Activated naive CD8-positive, alpha-beta T cell treated with anti-CD3 and anti-CD28 coated beads, Interleukin-2, amount 50 U/mL, for 16 hours (primary cell): ENCODE measurements around the gene F7.

Experiments
- DNase-seq: peaks from one replicate; pipeline ENCODE4 v3.0.0-alpha.2; 2020; ENCODE audit warnings: low read depth, low spot score

Gene F7

GRCh38 chr13:113138792-113139551 lies 33.4 kb downstream of the F7 start:
- no peak for DNase-seq

- no peak for DNase-seq
These were observed 34.0 kb downstream of the F7 start for GRCh38 chr13:113139577-113139976.

- no peak for DNase-seq
These were observed 35.3 kb downstream of the F7 start for GRCh38 chr13:113140677-113141600.

- no peak for DNase-seq
These were observed 36.0 kb downstream of the F7 start for GRCh38 chr13:113141601-113141970.

DNA sequence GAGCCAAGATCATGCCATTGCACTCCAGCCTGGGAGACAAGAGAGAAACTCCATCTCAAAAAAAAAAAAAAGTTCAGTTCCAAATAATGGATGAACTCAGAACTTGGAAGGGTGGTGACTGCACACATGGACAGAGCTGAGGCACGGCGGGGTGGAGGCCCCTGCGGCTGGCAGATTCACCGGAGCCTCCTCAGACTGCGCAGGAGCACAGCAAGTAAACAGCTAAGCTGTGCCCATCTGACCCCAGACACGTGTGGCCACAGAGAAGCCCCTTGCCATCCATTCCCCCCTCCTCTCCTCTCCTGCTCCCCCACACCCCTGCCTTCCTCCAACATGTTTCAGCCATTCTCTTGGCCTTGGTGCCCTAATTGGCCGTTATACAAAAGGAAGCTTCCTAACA lies 37.3 kb downstream of the F7 start:
- no peak for DNase-seq

DNA sequence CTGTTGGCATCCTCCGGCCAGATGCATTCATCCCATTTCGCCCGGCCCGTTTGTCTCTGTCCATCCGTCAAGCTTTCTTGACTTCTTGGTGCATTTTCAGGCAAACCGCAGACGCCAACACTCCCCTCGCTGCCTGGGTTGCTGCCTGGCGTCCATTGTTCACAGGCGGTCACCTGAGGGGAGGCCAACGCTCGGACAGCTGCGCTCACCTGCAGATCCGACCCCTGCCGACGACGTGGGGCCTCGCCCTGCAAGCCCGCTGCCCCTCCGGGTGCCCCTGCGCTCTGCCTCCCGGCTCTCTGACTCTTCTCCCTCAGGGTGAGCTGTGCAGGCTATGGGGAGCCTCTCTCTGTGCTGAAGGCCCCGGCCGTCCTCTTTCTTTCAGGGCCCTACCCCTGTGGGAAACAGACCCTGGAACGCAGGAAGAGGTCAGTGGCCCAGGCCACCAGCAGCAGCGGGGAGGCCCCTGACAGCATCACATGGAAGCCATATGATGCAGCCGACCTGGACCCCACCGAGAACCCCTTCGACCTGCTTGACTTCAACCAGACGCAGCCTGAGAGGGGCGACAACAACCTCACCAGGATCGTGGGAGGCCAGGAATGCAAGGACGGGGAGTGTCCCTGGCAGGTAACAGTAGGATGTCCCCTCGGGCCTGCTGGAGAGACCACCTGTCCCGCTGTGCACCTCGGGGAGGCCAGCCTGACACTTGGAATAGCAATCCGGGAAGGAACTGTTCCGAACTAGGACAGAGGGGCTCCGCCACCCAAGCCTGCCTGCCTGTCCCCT lies 38.1 kb downstream of the F7 start:
- no peak for DNase-seq

DNA sequence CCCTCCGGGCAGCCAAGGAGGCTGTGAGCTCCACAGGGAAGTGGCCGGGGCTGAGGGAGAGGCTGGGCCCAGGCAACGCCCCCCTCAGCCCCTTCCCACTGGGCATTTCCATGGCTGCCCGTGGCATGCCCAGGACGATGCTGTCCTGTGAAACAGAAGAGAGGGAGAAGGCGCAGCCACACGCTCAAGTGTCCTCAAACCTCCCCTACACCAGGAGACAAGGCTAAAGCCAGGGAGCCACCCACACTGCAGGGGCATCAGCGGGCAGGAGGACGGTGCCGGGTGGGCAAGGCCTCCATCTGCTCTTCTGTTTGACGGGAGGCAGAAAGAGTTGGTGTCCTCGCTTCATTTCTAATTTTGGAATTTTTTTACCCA lies 38.7 kb downstream of the F7 start:
- DNase-seq = no peak

- DNase-seq = no peak
These were observed 39.9 kb downstream of the F7 start for GRCh38 chr13:113145496-113145895.

DNA sequence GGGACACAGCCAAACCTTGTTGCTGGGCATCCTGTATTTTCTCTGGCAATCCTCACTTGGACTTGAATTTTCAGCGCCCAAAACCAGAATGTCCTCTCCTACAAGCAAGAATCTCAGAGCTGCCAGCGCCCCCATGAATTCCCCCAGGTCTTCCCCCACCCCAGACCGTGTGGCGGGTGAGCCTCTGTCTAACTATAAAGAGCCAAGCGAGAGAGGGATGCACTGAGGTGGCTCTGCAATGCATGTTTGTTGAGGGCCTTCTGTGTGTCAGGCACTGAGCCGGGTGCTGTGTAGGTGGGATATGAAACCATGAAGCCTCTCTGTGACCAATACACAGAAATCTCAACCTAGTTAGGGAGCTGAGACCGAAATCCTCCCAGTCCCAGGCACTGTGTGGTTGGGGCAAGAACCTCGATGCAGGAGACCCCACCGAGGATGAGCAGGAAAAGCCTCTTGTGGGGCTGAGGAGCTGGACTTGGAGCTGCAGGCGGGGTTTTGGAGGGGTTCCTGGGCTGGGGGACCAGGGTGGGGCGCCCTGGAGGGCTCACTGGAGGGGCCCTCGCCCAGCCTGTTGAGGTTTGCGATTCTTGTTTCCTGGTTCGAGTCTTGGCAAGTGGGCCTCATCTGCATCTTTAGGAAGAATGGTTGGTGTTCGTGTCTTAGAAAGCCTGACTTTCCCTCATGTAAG lies 40.5 kb downstream of the F7 start:
- no peak for DNase-seq

DNA sequence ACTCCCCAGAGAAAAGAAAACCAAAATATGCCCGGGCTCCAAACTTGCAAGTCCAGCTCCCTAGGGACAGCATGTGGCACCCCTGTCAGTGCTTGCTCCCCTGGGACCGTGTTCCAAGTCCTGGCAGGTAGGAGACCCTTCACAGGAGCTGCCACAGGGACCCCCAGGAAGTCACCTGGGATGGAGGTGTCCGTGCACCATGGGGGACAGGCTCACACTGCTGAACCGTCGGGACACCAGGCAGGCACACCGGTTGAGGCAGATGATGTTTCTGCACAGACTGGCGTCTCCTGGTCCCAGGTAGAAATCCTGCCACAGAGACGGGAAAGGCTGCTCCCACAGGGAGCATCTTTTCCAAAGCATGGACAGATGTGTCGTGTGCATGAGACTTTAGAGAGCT lies 41.2 kb downstream of the F7 start:
- DNase-seq = no peak

GRCh38 chr13:113147206-113147605 lies 41.6 kb downstream of the F7 start:
- DNase-seq = no peak

GRCh38 chr13:113148407-113148806 lies 42.8 kb downstream of the F7 start:
- no peak for DNase-seq

- DNase-seq = no peak
These were observed 43.4 kb downstream of the F7 start for GRCh38 chr13:113148940-113149503.

GRCh38 chr13:113149711-113150549 lies 44.3 kb downstream of the F7 start:
- DNase-seq = no peak

- DNase-seq = no peak
These were observed 45.2 kb downstream of the F7 start for GRCh38 chr13:113150550-113151365.

- DNase-seq = no peak
These were observed 46.4 kb downstream of the F7 start for GRCh38 chr13:113151745-113152690.

GRCh38 chr13:113152691-113152983 lies 47.0 kb downstream of the F7 start:
- no peak for DNase-seq

DNA sequence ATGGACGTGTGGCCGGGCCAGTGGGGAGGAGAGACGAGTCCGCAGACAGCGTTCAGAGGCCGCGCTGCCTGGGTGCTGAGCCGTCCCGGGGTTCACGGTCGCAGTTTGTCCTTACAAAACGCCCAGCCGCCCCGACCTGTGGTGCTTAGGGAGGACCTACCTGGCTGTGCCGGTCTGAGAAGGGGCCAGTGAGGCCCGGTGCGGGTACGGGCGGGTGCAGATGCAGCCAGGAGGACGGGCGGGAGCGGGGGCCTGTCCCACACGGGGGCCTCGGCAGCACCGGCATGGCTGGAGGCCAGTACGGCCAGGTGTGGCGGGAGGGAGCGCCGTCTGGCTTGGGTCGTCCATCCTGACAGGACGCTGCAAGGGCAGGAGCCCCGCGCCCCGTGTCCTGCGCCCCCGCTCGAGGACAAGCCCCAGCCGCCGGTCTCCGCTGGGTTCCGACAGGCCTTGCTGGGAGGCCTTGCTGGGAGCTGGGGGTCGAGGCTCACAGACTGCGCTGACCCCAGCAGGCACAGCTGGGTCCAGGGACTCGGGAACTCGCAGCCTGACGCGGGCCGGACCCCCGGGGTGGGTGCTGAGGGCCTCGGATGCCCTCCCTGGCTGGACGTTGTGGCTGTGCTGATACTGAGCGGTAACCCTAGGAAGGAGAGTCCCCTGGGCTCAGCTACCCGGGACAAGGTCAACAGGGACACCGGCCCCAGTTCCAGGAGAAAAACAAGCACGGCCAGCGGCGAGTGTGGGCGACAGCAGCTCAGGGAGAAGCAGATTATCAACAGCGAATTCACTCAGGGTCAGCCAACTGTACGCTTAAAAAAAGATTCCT lies 47.6 kb downstream of the F7 start:
- DNase-seq = no peak
